Testis (tissue), 2 donors: Measurements from ENCODE around the gene TSC22D1.

Experiments used
- POLR2A ChIP-seq: fragments of 450-650 bp; IDR thresholded peaks from one replicate; pipeline ENCODE4 v1.6.1; 2017; ENCODE audit warnings: antibody characterized with exemption, mild to moderate bottlenecking, moderate library complexity
- TF ChIP-seq, protein P1 (sequence below), 3 experiments: fragments of 450-650 bp in 2 of 3; fragments of 200-600 bp in 1 of 3; sonication (generic) in 1 of 3; IDR thresholded peaks; one replicate each; pipeline ENCODE4 v1.5.1; 2016 to 2019; ENCODE audit warnings: antibody characterized with exemption in 3 of 3, mild to moderate bottlenecking in 2 of 3, moderate library complexity in 1 of 3

GRCh38 chr13:44435919-44436510, 140.1 kb downstream of the TSC22D1 start:
- TF ChIP-seq POLR2A = no peak
- TF ChIP-seq, protein P1, sequence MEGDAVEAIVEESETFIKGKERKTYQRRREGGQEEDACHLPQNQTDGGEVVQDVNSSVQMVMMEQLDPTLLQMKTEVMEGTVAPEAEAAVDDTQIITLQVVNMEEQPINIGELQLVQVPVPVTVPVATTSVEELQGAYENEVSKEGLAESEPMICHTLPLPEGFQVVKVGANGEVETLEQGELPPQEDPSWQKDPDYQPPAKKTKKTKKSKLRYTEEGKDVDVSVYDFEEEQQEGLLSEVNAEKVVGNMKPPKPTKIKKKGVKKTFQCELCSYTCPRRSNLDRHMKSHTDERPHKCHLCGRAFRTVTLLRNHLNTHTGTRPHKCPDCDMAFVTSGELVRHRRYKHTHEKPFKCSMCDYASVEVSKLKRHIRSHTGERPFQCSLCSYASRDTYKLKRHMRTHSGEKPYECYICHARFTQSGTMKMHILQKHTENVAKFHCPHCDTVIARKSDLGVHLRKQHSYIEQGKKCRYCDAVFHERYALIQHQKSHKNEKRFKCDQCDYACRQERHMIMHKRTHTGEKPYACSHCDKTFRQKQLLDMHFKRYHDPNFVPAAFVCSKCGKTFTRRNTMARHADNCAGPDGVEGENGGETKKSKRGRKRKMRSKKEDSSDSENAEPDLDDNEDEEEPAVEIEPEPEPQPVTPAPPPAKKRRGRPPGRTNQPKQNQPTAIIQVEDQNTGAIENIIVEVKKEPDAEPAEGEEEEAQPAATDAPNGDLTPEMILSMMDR (IDR thresholded peaks at IDR 0.05) = no peak
